SK-N-SH (cell line): ENCODE measurements around the gene TARBP1. TPM values are rescaled to one million over a fixed set of nuclear protein-coding genes. Genes with fewer than 3 reads are reported as not detected.

Experiments
- CTCF ChIA-PET: fragments of 300-600, 350-600 bp; formaldehyde crosslinking; extraction: SDS; loops from one replicate; lab custom pipeline; 2021; lab: Yijun Ruan, JAX
- POLR2A ChIA-PET: fragments of 350-600 bp; sonication (Branson Sonifier 250); formaldehyde crosslinking; extraction: SDS; loops from one replicate; lab custom pipeline; 2020; ENCODE audit warnings: antibody characterized with exemption, inconsistent platforms; lab: Yijun Ruan, JAX
- DNase-seq: peaks from one replicate; pipeline ENCODE4 v3.0.0; 2012
- H2AFZ ChIP-seq: fragments of 200-600 bp; sonication (generic); 2 replicates; pipeline ENCODE4 v1.8.1; 2016; ENCODE audit warnings: antibody characterized with exemption, mild to moderate bottlenecking, low read depth
- H3F3A ChIP-seq: fragments of 200-600 bp; sonication (generic); replicated peaks from 2 replicates; pipeline ENCODE3; 2016; ENCODE audit warnings: antibody characterized with exemption, mild to moderate bottlenecking; ENCODE audit not compliant: insufficient read depth
- H3K27ac ChIP-seq, 2 experiments: fragments of 200-500 bp in 1 of 2; fragments of 200-600 bp in 1 of 2; sonication (Bioruptor generic) in 1 of 2; sonication (generic), shearing (Covaris generic) in 1 of 2; 2 replicates each; pipeline versions ENCODE4 v1.5.1 to v1.6.1; 2014 to 2016; ENCODE audit warnings: low read depth in 2 of 2, inconsistent platforms in 1 of 2, low read length in 1 of 2, mild to moderate bottlenecking in 1 of 2, mixed read lengths in 1 of 2
- H3K27me3 ChIP-seq: fragments of 200-600 bp; sonication (generic), shearing (Covaris generic); 2 replicates; pipeline ENCODE4 v1.6.1; 2016; ENCODE audit warnings: mixed run types; ENCODE audit not compliant: insufficient read depth
- H3K36me3 ChIP-seq, 2 experiments: fragments of 200-500 bp in 1 of 2; fragments of 200-600 bp in 1 of 2; sonication (Bioruptor generic) in 1 of 2; sonication (generic) in 1 of 2; replicated peaks in 1 of 2; 2 replicates each; pipeline versions ENCODE3 to v1.5.1; 2014 to 2016; ENCODE audit warnings: low read length in 1 of 2, mild to moderate bottlenecking in 1 of 2; ENCODE audit not compliant: insufficient read depth in 2 of 2, control insufficient read depth in 1 of 2
- H3K4me1 ChIP-seq, 2 experiments: fragments of 200-500 bp in 1 of 2; fragments of 200-600 bp in 1 of 2; sonication (Bioruptor generic) in 1 of 2; sonication (generic), shearing (Covaris generic) in 1 of 2; 2 replicates each; pipeline versions ENCODE4 v1.5.1 to v1.6.1; 2014 to 2016; ENCODE audit warnings: low read depth in 1 of 2, low read length in 1 of 2, mixed run types in 1 of 2; ENCODE audit not compliant: insufficient read depth in 2 of 2, control insufficient read depth in 1 of 2
- H3K4me2 ChIP-seq: fragments of 200-600 bp; sonication (generic), shearing (Covaris generic); 2 replicates; pipeline ENCODE4 v1.6.1; 2017; ENCODE audit warnings: mixed run types
- H3K4me3 ChIP-seq, 2 experiments: fragments of 200-500 bp in 1 of 2; fragments of 200-600 bp in 1 of 2; sonication (Bioruptor generic) in 1 of 2; sonication (generic), shearing (Covaris generic) in 1 of 2; 2 replicates each; pipeline versions ENCODE4 v1.5.1 to v1.8.1; 2014 to 2016; ENCODE audit warnings: low read depth in 2 of 2, inconsistent platforms in 1 of 2, low read length in 1 of 2, mild to moderate bottlenecking in 1 of 2, mixed read lengths in 1 of 2, moderate library complexity in 1 of 2
- H3K79me2 ChIP-seq: fragments of 200-600 bp; sonication (generic); 2 replicates; pipeline ENCODE4 v1.8.1; 2017; ENCODE audit warnings: mild to moderate bottlenecking; ENCODE audit not compliant: insufficient read depth
- H3K9ac ChIP-seq: fragments of 200-600 bp; sonication (generic); 2 replicates; pipeline ENCODE4 v1.6.1; 2017; ENCODE audit warnings: mixed run types
- H3K9me2 ChIP-seq: fragments of 200-600 bp; sonication (generic); 2 replicates; pipeline ENCODE4 v1.6.1; 2017; ENCODE audit warnings: mixed run types
- H3K9me3 ChIP-seq: fragments of 200-600 bp; sonication (generic); 2 replicates; pipeline ENCODE4 v1.6.1; 2017; ENCODE audit warnings: mixed run types, mild to moderate bottlenecking, moderate library complexity
- H4K20me1 ChIP-seq: fragments of 200-600 bp; sonication (generic); 2 replicates; pipeline ENCODE4 v1.6.1; 2017; ENCODE audit warnings: mild to moderate bottlenecking, mixed run types; ENCODE audit not compliant: insufficient read depth
- CHD2 ChIP-seq: fragments of 150-350 bp; IDR thresholded peaks from 2 replicates; pipeline ENCODE4 v1.6.1; 2018; ENCODE audit warnings: low read length; ENCODE audit not compliant: partially characterized antibody
- EP300 ChIP-seq, 2 experiments: IDR thresholded peaks; 2 replicates each; pipeline versions ENCODE4 v1.4.0 to v1.6.1; 2012; ENCODE audit warnings: borderline replicate concordance in 1 of 2, low read depth in 1 of 2, low read length in 1 of 2
- FOSL2 ChIP-seq: IDR thresholded peaks from 2 replicates; pipeline ENCODE4 v1.4.0; 2012; ENCODE audit warnings: low read depth, mild to moderate bottlenecking, moderate library complexity, borderline replicate concordance
- FOXM1 ChIP-seq: IDR thresholded peaks from 2 replicates; pipeline ENCODE4 v1.4.0; 2012; ENCODE audit warnings: low read depth, mild to moderate bottlenecking
- MEF2A ChIP-seq: IDR thresholded peaks from 2 replicates; pipeline ENCODE4 v1.4.0; 2012; ENCODE audit warnings: low read depth, borderline replicate concordance
- MXI1 ChIP-seq: IDR thresholded peaks from 2 replicates; pipeline ENCODE4 v1.6.1; 2012; ENCODE audit warnings: mild to moderate bottlenecking, low read depth, low read length, improper control_type of control experiment
- NFIC ChIP-seq: IDR thresholded peaks from 2 replicates; pipeline ENCODE4 v1.4.0; 2012; ENCODE audit warnings: borderline replicate concordance
- NRF1 ChIP-seq: IDR thresholded peaks from 2 replicates; pipeline ENCODE4 v1.6.1; 2012; ENCODE audit warnings: low read depth, mild to moderate bottlenecking, low read length
- POLR2AphosphoS5 ChIP-seq: IDR thresholded peaks from 2 replicates; pipeline ENCODE4 v1.6.1; 2012; ENCODE audit warnings: low read depth, low read length
- RAD21 ChIP-seq: IDR thresholded peaks from 2 replicates; pipeline ENCODE4 v1.6.1; 2012; ENCODE audit warnings: mild to moderate bottlenecking, low read length
- RCOR1 ChIP-seq: fragments of 150-350 bp; IDR thresholded peaks from 2 replicates; pipeline ENCODE4 v1.6.1; 2017; ENCODE audit warnings: antibody characterized with exemption, low read length
- SIN3A ChIP-seq: IDR thresholded peaks from 2 replicates; pipeline ENCODE4 v1.6.1; 2012; ENCODE audit warnings: low read depth, mild to moderate bottlenecking, low read length, moderate library complexity, borderline replicate concordance
- SMC3 ChIP-seq: IDR thresholded peaks from 2 replicates; pipeline ENCODE4 v1.6.1; 2012; ENCODE audit warnings: low read depth, low read length, improper control_type of control experiment
- TAF1 ChIP-seq: IDR thresholded peaks from 2 replicates; pipeline ENCODE4 v1.6.1; 2012; ENCODE audit warnings: low read depth, mild to moderate bottlenecking, low read length, moderate library complexity, borderline replicate concordance
- TCF12 ChIP-seq: IDR thresholded peaks from 2 replicates; pipeline ENCODE4 v1.4.0; 2012
- TEAD4 ChIP-seq: IDR thresholded peaks from 2 replicates; pipeline ENCODE4 v1.4.0; 2012; ENCODE audit warnings: mild to moderate bottlenecking, borderline replicate concordance; ENCODE audit not compliant: insufficient read depth
- WGBS: methylation state at CpG from one replicate; pipeline ENCODE4 v1.1.6; 2017; ENCODE audit warnings: low lambda C conversion rate; 5-methylcytosine and 5-hydroxymethylcytosine counted together
- polyA plus RNA-seq, 3 experiments: library from polyadenylated mRNA; depleted of rRNA; stranded (reverse); fragments of >200 nt; gene quantifications; 2 replicates each; pipeline ENCODE4 v1.2.3, GENCODE V29; 2012
- TF ChIP-seq, protein P1 (sequence below): fragments of 150-350 bp; IDR thresholded peaks from 2 replicates; pipeline ENCODE4 v1.6.1; 2017; ENCODE audit warnings: antibody characterized with exemption, low read length, low read depth, borderline replicate concordance
- TF ChIP-seq, protein P2 (sequence below): fragments of 150-350 bp; IDR thresholded peaks from 2 replicates; pipeline ENCODE4 v1.6.1; 2016; ENCODE audit warnings: mild to moderate bottlenecking, low read depth, low read length
- TF ChIP-seq, protein P3 (sequence below): IDR thresholded peaks from 2 replicates; pipeline ENCODE4 v1.4.0; 2012; ENCODE audit warnings: low read depth, borderline replicate concordance

Gene TARBP1
- polyA plus RNA-seq, 1 of the 3 experiments (the other 2 are of a cell fraction) = 33.0 TPM

DNA sequence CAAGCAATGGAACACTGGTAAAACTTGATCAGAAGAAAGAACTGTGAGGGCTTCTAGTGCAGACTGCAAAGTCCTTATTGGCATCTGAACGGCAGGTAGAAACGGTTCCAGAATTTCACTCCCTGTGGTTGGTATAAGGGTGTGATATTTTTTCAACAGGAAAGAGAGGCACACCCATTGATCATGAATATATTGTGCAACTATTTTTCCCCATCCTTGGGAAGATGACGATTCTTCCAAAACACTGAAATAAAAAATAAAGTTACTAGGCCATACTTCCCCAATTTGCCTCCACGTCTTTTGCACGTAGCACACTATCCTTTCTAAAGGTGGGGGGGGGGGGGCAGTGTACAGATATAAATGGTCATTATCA, 49.6 kb downstream of the TARBP1 start (continued):
- TF ChIP-seq, protein P1, sequence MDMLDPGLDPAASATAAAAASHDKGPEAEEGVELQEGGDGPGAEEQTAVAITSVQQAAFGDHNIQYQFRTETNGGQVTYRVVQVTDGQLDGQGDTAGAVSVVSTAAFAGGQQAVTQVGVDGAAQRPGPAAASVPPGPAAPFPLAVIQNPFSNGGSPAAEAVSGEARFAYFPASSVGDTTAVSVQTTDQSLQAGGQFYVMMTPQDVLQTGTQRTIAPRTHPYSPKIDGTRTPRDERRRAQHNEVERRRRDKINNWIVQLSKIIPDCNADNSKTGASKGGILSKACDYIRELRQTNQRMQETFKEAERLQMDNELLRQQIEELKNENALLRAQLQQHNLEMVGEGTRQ = no peak
- TF ChIP-seq FOSL2 (no peak), RCOR1 (no peak)

DNA sequence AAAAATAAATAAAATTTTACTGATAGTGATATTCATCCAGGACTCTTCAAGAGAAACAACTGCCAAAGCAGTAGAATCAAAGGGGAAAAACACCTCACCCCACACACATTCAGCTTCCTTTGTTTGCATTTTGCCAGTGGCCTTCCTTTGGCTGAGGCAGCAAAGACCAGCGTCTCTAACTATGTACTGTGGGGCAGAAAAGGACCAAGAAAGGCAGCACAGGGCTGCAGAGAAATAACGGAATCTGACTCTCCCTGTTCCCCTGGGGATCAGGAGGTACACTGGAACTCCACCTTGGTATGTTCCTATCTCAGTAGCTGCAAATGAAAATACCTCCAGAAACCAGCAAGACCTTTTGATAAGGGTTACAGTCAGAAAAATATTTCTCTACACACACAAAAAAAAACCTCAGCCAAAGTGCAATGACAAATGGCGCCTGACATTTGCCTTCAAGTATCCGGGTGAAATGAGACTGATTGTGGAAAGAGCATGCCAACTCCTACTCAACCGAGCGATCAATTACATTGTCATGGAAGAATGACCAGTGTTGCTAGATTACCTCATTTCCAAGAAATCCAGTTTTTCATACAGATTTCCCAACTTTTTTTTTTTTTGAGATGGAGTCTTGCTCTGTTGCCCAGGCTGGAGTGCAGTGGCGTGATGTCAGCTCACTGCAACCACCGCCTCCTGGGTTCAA, 50.9 kb downstream of the TARBP1 start:
- no peaks in the 10 kb centered on the region for H4K20me1 ChIP-seq
- no peaks in the 10 kb centered on the region for H3K9me2 ChIP-seq
- no peak overlapping the region for H3K27ac ChIP-seq
- no peaks in the 10 kb centered on the region for H3K9me3 ChIP-seq
- no peak overlapping the region for H3K9ac ChIP-seq
- no peak for DNase-seq
- CTCF ChIA-PET = interaction anchor here (1.2 kb wide), 1 partner anchor 9 kb away, joined by 3 read pairs; no protein-coding TSS in a partner anchor
- H3K36me3 ChIP-seq = peaks cover 48 to 56% of the 10 kb centered on the region in 2 experiments
- H3K4me1 ChIP-seq = no peaks in the 10 kb centered on the region
- H3K4me3 ChIP-seq = no peak overlapping the region
- TF ChIP-seq MXI1 (no peak), POLR2AphosphoS5 (no peak), SIN3A (no peak), TAF1 (no peak), NFIC (no peak), SMC3 (no peak), MEF2A (no peak), RAD21 (no peak)
- TF ChIP-seq, protein P2, sequence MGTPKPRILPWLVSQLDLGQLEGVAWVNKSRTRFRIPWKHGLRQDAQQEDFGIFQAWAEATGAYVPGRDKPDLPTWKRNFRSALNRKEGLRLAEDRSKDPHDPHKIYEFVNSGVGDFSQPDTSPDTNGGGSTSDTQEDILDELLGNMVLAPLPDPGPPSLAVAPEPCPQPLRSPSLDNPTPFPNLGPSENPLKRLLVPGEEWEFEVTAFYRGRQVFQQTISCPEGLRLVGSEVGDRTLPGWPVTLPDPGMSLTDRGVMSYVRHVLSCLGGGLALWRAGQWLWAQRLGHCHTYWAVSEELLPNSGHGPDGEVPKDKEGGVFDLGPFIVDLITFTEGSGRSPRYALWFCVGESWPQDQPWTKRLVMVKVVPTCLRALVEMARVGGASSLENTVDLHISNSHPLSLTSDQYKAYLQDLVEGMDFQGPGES = no peak
- WGBS = 94% methylated on average over 8 of the region's 8 CpGs
- H3K79me2 ChIP-seq = no peaks in the 10 kb centered on the region
- H3F3A ChIP-seq = no peaks in the 10 kb centered on the region
- POLR2A ChIA-PET = no interaction called here
- no peak overlapping the region for H3K4me2 ChIP-seq
- H2AFZ ChIP-seq = no peak overlapping the region
- H3K27me3 ChIP-seq = no peaks in the 10 kb centered on the region

DNA sequence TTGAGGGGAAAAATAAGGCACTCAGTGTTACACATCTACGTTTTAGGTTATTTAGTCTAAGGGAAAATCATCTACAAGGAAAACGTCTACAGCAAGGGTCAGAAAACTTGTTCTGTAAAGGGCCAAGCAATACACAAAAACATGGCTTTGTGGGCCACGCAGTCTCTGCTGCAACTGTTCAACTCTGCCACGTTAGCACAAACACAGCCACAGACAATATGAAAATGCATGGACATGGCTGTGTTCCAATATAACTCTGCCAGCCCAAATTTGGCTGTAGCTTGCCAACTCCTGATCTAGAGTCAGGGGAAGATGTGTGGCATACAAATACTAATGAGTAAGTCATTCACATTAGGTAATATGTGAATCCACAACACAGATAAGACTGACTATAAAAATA, 65.0 kb downstream of the TARBP1 start:
- Histone ChIP-seq H3K79me2 (no peaks in the 10 kb centered on the region), H3K4me3 (no peak overlapping the region), H3K4me2 (no peak overlapping the region), H2AFZ (no peak overlapping the region), H3K4me1 (peaks cover 0 to 5% of the 10 kb centered on the region in 2 experiments; a peak in 2 of 4 replicates), H3K36me3 (peaks cover 7 to 33% of the 10 kb centered on the region in 2 experiments), H3F3A (no peaks in the 10 kb centered on the region), H3K9me3 (no peaks in the 10 kb centered on the region), H3K9me2 (no peaks in the 10 kb centered on the region), H3K9ac (no peak overlapping the region), H4K20me1 (no peaks in the 10 kb centered on the region), H3K27ac (no peak overlapping the region), H3K27me3 (no peaks in the 10 kb centered on the region)
- CTCF ChIA-PET = interaction anchor here (1.5 kb wide), 1 partner anchor 299 kb away, joined by 3 read pairs; no protein-coding TSS in a partner anchor
- POLR2A ChIA-PET = no interaction called here
- WGBS = 85% methylated on average over 4 of the region's 4 CpGs
- no peak for DNase-seq
- TF ChIP-seq RCOR1 (no peak), RAD21 (no peak), FOSL2 (no peak), NFIC (no peak), POLR2AphosphoS5 (no peak), EP300 (IDR thresholded peaks at IDR 0.05; ENCODE audit: borderline replicate concordance in 1 of 2, low read depth in 1 of 2, low read length in 1 of 2) (no peak), CHD2 (no peak), TCF12 (no peak), TEAD4 (no peak), MXI1 (no peak), TAF1 (no peak), NRF1 (no peak), FOXM1 (no peak)
- TF ChIP-seq, protein P3, sequence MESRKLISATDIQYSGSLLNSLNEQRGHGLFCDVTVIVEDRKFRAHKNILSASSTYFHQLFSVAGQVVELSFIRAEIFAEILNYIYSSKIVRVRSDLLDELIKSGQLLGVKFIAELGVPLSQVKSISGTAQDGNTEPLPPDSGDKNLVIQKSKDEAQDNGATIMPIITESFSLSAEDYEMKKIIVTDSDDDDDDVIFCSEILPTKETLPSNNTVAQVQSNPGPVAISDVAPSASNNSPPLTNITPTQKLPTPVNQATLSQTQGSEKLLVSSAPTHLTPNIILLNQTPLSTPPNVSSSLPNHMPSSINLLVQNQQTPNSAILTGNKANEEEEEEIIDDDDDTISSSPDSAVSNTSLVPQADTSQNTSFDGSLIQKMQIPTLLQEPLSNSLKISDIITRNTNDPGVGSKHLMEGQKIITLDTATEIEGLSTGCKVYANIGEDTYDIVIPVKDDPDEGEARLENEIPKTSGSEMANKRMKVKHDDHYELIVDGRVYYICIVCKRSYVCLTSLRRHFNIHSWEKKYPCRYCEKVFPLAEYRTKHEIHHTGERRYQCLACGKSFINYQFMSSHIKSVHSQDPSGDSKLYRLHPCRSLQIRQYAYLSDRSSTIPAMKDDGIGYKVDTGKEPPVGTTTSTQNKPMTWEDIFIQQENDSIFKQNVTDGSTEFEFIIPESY = no peak
